GM12872 (cell line): ENCODE results near the gene MTUS2.

Source experiments
- CTCF ChIP-seq: IDR thresholded peaks from 3 replicates; pipeline ENCODE4 v1.5.1; 2011; ENCODE audit warnings: low read depth, mild to moderate bottlenecking, low read length, moderate library complexity; ENCODE audit not compliant: insufficient read depth

MTUS2 gene

GRCh38 chr13:29100758-29101157, 280.6 kb downstream of the MTUS2 start:
- no peak for TF ChIP-seq CTCF

DNA sequence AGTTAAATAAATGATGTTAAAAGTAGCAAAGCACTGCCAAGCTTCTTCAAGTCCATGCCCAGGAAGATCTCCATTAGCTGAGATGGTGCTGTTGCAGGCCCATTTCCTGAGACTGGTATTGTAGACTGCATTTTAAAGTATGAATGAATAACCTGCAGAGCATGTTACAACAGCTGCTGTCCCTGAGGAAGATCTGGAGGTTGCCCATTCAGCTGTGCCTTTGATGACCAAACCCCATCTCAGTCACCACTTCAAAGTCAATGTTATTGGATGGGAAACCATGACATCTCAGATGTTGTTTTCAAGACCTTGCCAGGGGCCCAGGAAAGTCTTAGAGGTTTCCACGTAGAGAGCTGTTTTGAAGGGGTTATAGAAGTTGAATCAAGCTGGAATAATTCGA, 281.3 kb downstream of the MTUS2 start:
- no peak for TF ChIP-seq CTCF

DNA sequence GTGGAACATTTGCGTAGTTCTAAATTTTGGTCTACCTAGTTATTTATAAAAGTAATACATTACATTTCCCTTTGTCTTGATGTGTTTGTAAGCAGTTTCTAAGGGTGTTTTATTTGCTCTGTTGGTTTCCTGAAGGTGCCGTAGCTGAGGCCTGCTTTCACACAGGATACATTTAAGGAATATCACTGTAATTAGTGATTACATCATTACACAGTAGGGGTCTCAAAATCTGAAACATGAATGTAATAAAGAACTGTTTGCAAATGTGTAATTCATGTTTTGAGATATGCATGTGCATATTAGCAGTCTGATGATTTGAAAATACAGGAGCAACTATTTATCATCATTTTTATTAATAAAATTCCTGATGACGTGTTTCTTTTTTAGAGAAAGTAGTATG, 281.8 kb downstream of the MTUS2 start:
- TF ChIP-seq CTCF: no peak

GRCh38 chr13:29103065-29103800, 283.1 kb downstream of the MTUS2 start:
- TF ChIP-seq CTCF: no peak

DNA sequence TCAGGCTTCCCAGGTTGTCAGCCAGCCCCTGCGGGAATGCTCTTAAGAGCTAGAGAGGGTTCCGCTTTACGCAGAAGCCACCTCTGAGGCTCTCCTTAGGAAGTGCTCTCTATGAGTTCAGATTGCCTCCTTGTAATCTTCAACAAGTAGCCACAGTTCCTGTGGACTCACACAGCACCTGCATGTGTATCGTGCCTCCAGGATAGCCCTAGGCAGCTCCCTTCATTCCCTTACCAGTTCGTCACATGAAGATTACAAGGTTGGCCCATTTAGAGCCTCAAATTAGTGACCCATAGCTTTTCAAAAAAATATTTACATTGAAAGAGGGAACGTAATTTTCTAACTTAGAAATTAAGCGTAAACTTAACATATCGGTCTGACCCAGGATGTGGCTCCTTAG, 284.3 kb downstream of the MTUS2 start:
- TF ChIP-seq CTCF: no peak

GRCh38 chr13:29105779-29106178, 285.6 kb downstream of the MTUS2 start:
- TF ChIP-seq CTCF: peak; percentile 54; the same call in 2 of the 3 replicates

DNA sequence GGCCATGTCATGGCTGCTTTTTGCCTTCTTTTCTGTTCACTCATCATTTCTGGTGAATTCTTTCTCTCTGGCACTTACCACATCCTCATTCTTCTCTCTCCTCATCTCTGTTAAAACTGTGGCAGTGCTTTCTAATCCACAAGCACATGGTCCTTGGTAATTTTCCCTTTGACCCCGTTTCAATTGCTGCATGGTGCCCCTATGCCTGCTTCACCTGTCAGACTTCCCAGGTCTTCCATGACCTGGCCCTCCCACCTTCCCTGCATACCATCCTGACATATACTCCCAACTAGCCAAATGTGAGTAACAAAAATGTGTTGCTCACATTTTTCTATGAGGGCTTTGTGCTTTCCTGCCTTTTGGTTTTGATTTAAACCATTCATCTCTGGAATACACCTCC, 286.5 kb downstream of the MTUS2 start:
- no peak for TF ChIP-seq CTCF
